NK-92 (cell line): Measurements from ENCODE around the gene HS3ST3A1.
"Not testable (repeated sequence)": the region's sequence is repeated elsewhere in the genome, so short reads cannot be mapped to it uniquely, and the experiment has no call there.

Experiments
- DNase-seq: peaks from one replicate; lab custom pipeline; 2025; ENCODE audit not compliant: unreplicated experiment; lab: John Stamatoyannopoulos, UW

HS3ST3A1 gene

DNA sequence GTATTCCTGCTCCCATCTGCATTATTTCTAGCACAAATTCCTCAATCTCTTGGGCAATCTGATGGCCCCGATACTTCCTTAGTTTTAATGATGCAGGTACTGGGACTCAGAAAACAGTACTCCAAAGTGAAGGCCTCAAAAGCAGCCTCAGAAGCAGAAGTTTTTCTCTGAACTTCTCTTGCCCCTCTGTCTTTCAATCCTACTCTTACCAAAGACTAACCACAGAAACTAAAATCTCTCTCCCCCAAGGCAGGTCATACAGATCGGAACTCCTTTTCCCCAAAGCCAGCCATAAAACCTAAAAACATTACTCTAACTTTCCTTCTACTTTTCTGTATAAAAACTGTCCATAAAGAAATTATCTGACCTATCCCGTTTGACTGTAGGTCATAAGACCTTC, 103.5 kb downstream of the HS3ST3A1 start:
- no peak for DNase-seq

DNA sequence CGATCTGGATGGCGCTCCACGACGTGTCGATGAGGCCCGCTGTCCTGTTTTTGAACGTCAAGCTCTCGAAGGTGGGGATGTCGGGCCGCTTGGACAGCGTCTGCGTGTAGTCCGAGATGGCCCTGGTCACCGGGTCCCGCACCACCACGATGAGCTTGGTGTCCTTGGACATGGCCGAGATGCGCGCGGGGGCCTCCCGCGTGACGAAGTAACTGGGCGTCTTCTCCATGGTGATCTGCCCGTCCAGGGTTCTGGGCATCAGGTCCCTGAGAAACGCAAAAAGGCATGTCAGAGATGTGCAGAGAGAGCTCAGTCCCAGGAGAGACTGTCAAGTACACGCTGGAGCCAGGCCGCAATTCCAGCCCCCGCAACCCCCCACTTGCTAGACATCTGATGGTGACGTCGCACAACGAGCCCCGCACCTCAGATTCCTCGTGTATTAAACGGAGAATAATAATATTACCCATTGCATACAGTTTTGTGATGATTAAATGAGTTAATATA, 105.1 kb downstream of the HS3ST3A1 start:
- not testable (repeated sequence) for DNase-seq

DNA sequence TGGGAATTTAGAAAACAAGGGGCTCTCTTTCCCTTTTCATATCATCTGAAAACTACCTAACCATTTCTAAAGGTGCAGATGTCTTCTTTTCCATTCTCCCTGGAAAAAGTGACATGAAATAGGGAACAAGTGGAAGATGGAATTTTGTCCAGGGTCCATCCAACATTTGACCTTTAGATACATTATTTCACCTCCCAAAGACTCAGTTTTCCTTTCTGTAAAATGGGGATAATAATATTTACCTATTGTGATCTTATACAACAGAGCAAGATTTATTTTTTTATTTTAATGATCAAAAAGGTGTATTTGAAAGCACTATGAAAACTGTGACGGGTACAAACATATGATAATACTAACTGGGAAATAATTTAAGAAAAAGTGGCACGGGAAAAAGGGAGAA, 106.3 kb downstream of the HS3ST3A1 start:
- DNase-seq: no peak

DNA sequence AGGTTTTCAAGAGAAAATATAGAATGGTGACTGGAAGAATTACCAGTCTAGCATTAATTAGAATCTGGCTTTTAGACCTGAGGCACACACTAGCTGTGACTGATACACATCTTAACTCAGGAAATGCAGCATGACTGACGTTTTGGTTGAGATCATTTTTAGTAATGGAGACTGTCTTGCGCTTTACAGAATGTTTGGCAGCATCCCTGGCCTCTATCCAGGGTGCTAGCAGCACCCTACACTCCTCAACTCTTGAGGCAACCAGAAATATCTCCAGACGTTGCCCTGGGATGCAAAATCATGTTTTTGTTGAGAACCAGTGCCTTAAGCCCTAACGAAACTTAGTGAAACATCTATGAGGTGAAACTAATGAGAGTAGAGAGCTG, 109.0 kb downstream of the HS3ST3A1 start:
- no peak for DNase-seq

DNA sequence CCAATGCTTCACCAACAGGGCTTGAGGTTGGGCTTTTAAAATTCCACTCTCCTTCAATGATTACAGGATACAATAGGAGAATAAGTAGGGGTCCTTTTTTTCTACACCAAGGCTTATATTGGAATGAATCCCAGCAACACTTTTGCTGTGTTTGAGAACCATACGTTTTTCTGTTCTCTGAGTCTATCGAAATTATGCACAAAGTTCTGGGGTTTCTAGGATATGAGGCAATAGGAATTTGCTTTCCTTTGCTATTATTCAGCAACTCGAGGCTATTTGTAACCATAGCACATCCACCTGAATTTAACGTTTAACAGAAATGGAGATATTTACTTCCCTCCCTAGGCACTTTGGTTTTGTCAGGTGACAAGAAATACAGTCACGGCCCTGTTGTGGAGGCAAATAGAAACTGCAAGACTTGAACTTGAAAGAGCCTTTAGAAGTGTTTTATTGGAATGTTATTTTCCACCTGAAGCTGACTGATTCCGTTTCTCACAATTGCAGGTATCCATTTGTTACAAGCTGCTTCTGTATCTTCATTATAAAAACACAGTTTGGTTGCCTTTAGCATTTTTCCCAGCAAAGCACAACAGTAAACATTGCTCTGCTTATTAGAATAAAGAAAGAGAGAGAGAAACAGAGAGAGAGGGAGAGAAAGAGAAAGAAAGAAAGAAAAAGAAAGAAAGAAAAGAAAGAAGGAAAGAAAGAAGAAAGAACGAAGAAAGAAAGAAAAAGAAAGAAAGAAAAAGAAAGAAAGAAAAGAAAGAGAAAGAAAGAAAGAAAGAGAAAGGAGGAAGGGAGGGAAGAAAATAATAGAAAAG, 109.6 kb downstream of the HS3ST3A1 start:
- no peak for DNase-seq

DNA sequence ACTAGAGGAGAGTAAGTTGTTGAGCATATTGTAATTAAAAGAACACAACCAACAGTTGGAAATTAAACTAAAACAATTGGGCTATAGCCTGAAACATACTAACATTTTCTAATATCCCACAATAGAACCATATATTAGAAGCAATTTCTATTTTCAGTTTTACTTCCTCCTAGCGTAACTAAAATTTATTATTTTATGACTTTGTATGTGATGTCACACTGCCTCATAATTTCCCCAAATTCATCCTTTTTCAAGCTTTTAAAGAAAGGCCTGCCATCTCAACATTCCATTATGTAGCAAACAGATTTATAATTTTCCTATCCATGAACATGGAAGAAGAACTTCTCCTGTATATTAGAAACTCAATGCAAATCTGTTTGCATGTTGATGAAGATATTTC, 110.2 kb downstream of the HS3ST3A1 start:
- no peak for DNase-seq

DNA sequence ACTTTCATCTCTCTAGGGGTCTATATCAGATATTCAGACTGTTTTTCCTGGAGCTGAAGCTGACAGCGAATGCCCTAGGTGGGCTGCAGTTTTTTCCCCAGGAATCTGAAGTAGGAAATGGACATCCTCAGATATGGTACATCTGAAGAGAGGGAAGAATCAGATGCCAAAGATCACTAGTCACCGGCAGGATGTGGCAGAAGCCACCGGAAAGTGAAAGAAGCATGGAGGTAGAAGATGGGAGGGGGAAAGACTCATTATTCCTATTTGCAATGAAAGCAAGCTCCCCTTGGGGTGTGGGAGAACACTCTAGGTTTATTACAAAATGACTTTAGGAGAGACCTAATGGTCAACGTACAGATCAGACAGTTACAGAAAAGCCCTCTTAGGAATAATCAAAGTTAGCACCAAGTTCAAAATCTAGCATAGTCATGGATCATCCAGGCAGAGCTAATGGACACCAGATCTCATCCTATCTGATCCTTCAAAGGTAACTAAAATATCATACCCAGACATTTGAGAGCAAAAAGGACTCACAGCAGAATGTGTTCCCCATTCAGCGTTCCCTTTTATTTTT, 110.7 kb downstream of the HS3ST3A1 start:
- DNase-seq: no peak

DNA sequence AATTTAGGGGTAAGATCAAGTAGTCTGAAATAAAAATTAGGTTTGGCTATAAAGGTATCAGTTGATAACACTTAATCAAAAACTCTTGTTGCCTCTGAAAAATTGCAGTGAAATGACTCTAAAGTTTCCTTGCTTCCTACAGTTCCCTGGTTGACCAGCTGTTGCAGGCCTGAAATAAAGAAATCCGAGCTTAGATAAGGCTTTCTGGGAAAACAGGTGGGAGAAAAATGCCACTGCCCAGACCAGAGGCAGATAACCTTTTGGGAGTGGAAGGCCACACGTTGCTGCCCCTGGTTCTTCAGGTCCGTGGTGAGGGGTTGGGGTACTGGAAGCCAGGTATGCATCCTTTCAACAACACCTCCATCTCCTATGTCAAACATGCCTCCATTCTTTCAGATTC, 111.3 kb downstream of the HS3ST3A1 start:
- DNase-seq: no peak

DNA sequence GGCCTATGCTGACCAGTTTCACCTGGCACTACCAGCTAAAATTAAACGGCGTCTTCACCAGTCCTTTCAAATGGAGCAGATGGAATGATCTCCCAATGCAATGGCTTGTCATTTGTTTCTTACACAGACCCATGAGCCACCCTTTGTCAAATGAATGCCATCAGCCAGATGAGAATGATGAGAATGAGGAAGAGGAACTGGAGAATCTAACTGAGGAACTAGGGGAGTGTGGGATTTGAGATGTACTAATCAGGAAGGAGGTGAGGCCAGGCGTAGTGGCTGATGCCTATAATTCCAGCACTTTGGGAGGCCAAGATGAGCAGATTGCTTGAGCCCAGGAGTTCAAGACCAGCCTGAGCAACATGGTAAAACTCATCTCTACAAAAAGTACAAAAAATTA, 116.4 kb downstream of the HS3ST3A1 start:
- DNase-seq: no peak

DNA sequence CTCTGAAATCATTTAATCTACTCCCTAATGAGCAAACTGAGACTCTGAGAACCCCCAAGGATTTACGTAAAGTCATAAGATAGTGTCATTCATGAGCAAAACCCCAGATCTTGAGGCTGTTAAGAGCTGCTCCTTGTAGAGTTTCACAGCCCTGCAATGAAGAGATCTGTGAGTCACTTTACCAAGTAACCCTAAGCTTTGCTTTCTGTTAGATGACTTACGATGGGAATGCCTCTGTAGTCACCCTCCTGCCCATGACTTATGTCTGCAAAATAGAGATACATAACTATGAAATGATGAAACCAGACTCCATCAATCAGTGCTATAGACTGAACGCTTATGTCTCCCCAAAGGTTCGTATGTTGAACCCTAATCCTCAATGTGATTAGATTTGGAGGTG, 117.7 kb downstream of the HS3ST3A1 start:
- no peak for DNase-seq

DNA sequence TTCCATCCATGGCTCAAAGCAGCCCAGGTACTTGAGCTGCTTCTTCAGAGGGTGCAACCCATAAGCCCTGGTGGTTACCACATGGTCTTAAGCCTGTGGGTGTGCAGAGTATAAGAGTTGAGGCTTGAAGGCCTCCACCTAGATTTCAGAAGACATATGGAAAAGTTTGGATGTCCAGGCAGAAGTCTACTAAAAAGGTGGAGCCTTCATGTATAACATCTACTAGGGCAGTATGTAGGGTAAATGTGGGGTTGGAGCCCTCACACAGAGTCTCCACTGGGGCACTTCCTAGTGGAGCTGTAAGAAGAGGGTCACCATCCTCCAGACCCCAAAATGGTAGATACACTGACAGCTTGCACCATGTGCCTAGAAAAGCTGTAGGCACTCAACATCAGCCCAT, 120.9 kb downstream of the HS3ST3A1 start:
- no peak for DNase-seq

DNA sequence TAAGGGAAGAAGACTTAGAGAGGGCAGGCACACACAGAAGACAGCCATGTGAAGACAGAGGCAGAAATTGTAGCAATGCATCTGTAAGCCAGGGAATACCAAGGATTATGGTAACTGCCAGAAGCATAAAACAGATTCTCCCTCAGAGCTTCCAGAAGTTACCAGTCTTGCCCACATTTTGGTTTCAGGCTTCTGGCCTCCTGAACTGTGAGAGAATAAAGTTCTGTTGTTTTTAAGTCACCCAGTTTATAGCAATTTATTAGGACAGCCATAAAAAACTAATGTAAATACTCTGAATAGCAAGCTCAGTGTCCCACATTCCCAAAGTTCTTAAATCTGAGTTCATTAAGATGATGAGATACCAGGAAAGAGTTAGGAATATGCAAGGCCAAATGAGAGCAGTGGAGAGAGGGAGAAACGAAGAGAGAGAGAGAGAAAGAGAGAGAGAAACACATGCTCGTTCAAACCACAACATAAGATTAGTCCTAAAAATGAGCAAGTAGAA, 123.4 kb downstream of the HS3ST3A1 start:
- DNase-seq: no peak

DNA sequence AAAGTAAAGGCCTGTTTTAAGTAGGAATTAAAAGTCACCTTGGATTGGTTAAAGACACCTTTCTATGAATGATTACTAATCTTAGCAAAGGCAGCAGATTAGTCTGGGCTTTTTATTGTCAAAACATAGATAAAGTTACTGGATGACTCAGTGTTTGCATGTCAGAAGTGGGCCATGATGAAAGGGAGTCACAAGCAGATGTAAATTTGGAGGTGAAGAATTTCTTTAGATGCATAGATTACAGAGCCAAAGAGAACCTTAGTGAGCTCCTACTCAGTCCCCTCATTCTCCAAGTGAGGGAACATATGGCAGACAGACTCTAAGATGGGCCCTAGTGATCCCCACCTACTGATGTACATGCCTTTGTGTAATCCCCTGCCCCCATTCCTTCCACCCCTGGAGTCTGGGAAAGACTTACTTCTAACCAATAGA, 124.5 kb downstream of the HS3ST3A1 start:
- no peak for DNase-seq

DNA sequence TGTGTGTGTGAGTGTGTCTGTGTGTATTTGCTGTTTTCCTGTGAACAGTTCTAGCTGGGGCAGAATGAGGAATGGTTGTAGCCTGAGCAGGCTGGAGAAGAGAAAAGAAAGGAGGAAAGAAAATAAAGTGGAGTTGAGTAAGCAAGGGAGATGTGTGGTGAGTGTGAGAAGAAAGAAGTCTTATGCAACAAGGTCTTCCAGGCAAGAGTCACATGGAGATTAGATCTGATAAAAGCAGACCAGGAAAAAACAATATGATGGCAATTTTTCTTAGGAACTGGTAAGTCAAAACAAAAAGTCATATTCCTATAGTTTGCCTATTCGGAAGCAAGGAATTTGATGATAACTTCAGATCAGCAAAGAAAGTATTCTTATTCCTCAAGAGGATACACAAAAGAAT, 125.0 kb downstream of the HS3ST3A1 start:
- DNase-seq: no peak

DNA sequence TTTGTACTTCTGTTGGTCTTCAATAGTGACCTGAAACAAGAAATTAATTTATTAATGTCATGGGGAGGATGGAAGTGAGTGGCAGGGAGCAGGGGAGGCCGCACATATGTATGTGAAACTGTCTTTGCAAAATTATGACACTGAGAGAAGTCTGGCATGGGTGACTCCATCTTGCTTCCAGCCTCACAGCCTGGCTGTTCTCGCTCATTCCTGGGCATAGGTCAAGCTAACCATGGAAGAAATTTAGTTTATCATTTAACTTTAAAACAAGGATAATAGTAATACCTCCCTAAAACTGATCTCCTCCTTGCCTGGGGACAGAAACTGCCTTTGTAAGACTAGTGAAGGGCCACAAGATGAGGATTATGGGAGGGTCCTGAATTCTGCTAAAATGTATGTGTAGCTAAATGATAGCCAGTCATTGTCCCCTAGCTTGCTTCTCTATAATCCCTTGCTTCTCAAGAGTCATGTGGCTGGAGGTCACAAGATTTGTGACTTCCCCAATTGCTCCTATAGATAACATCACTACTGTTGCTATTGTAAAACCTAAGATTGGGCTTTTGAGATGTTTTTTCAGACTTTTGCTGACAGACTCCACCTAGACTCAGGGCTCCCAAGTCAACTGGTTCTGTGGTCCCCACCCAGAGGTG, 126.0 kb downstream of the HS3ST3A1 start:
- no peak for DNase-seq

DNA sequence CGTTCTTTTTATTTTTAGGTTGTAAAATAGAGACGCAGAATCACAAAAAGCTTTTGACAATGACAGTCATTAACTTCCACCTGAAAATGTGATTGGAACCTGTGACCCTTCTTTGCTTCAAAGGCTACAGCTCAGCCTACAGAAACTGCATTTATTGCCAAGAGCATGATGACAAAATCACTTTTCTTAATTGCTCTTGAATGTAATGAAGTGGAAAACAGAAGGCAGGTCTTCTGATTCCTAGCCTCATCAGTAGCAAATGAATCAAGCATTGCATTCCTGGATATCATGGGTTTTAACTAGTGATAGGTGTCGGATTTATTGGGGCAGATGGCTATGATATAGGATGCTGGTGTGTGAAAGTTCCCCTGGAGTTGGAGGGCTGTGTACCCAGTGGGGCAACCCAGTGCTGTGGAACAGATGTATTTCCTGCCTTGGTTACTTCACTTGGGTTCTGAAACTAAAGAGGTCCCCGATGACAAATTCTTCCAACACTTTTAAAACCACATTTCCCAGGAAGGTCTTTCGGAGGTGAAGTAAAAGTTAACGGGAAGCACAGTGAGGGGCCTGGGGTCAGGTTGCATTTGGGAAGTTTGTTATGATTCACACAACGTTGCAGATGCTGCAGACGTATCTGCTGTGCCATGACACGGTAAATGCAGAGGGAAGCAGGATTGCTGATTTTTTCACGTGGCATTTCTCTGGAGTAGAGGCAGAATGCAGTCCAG, 127.5 kb downstream of the HS3ST3A1 start:
- DNase-seq: no peak

DNA sequence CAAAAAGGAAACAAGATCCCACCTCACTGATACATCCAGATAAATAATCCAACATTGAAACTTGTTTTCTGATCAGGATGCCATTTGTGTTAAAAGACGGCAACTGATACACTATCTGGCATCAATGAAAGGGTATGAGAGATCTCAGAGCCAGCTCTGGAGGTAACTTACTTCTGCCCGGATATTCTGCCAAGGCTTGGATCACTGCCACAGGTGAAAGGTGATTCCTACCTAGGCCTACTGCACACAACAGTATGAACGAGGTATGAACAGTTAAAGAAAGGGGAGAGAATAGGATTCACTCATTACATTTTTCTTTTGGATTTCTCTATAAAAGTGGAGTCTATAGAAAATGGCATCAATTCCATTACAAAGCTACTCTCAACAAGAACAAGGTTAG, 136.1 kb downstream of the HS3ST3A1 start:
- DNase-seq: no peak

DNA sequence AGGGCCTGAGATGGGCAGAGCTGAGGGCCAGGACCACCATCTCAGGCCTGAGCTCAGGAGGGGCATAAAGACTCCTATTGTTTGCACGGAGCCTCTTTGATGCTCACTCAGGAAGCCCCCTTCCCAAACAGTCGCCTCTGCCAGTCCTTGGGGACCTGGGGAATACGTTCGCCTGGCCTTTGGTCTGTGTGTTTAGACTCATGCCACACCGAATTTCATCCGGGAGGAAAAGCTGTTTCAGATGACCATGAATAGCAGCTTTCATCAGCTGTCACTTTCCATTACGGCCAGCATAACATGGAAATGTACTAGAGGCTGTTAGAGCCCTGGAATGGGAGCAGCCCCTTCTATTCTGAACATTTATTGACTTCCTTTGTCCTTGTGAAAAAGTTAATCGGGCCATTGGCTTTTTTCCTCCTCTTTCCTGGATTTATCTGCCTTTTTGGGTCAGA, 139.0 kb downstream of the HS3ST3A1 start:
- no peak for DNase-seq

DNA sequence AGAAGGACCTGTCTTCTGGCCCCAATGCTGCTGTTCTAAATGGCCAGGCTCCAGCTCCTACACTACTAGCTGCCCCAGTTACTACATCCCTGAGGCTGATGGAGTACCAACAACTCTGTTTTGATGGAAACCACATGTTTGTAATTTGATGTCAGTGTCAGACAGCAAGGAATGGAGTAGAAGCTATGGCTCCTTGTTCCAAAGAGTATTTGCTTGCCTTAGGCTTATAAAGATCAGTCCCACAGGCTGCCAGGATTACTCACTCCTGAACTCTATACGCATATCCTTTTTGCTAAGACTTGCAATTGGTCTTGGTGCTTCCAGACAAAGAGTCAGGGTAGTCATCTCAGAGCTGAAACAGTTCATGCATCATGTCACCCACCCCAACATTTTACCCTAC, 139.6 kb downstream of the HS3ST3A1 start:
- DNase-seq: no peak

DNA sequence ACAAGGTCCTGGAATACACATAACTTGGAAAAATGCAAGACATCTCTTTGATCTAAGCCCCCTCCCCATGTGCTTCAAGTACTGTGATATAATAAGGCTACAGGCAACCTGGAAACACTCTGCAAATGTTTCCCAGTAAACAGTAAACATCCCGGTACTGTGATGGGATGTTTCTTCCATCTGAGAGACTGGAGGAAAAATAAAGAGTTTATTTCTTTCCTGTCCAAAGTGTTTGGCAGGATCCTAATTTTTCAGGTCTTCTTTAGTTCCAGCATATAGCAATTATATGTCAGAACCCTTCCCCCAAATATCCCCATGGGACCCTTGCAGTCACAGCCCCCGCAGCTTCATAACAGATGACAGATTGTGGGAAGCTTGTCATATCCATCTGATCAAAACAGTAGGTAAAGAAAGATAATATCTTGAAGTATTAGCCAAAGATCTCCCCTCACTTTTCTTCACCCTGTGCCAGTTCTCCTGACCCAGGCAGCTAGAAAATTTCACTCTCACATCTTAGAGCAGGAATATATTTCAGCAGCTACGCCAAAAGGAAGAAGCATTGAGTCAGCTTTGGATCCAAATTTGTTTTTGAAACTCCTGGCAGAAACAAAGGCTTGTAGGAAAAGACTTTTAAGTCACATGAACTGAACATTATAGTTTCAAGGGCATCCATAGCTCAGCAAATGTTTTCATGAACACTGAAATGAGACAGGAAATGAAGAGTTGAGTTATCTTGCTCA, 141.3 kb downstream of the HS3ST3A1 start:
- DNase-seq: no peak

DNA sequence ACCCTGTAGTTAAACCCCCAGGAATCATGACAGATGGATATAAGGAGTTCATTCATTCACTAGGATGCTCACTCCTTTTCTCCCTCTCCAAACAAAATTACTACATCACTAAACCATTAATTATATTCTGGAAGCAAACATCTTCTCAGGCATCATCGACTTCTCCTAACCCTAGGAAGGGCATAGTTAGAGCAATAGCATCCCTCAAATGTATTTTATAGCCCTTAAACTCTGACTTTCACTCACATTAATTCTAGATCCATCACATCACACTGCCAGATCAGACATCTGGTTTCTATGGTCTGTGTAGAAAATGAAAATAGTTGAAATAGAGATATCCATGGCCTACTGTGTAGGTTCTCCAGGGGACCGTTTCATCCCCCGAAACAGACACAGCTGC, 143.9 kb downstream of the HS3ST3A1 start:
- no peak for DNase-seq
